ENCODE results near the gene SLC2A10.

Gene SLC2A10

GRCh38 chr20:46709459-46710152, at the start of gene SLC2A10 (continued):
- TF ChIP-seq ZBTB10 (tag by site-specific recombination; IDR thresholded peaks at IDR 0.05) (no peak), PBX3 (CRISPR knock-in tag; IDR thresholded peaks at IDR 0.05) (0 out of 2 replicates have a peak, but pooled peaks have one; percentile 46), ZNF561 (tag by site-specific recombination; IDR thresholded peaks at IDR 0.05; ENCODE audit: borderline replicate concordance) (0 out of 2 replicates have a peak, but pooled peaks have one; percentile 47), ZNF335 (tag by site-specific recombination; conservative IDR thresholded peaks at IDR 0.05) (peak; percentile 63; the same call in 1 of the 2 replicates), ZNF302 (tag by site-specific recombination; IDR thresholded peaks at IDR 0.05; ENCODE audit: low read depth) (no peak), SP2 (tag by site-specific recombination; IDR thresholded peaks at IDR 0.05) (peak; percentile 35; the same call in 1 of the 2 replicates)

- POLR2A ChIA-PET = no interaction called here
Observed at GRCh38 chr20:46660487-46660886, 49.0 kb upstream of the SLC2A10 start.

GRCh38 chr20:46661659-46662058, 47.8 kb upstream of the SLC2A10 start:
- H3K4me1 ChIP-seq (ENCODE audit: control insufficient read depth, insufficient read depth, low read length) = no peaks in the 10 kb centered on the region
- no peak overlapping the region for H3K27ac ChIP-seq (ENCODE audit: extremely low read depth, low read depth, low read length)
- no peak overlapping the region for H3K4me3 ChIP-seq (ENCODE audit: low read depth, low read length)
- H3K36me3 ChIP-seq (ENCODE audit: control insufficient read depth in 2 of 2, insufficient read depth in 1 of 2, low read length in 2 of 2) = no peaks in the 10 kb centered on the region
- no peaks in the 10 kb centered on the region for H3K9me3 ChIP-seq (ENCODE audit: control insufficient read depth, insufficient read depth, low read depth, low read length)
- ChIA-PET POLR2A (no interaction called here), CTCF (interaction anchor here (0.9 kb wide), 1 partner anchor 20 kb away, joined by 3 read pairs; no protein-coding TSS in a partner anchor)
- TF ChIP-seq ZNF2 (tag by site-specific recombination; IDR thresholded peaks at IDR 0.05) (no peak), ZNF202 (tag by site-specific recombination; IDR thresholded peaks at IDR 0.05; ENCODE audit: borderline replicate concordance) (no peak), ZNF23 (tag by site-specific recombination; IDR thresholded peaks at IDR 0.05; ENCODE audit: borderline replicate concordance) (no peak), ZNF670 (tag by site-specific recombination; IDR thresholded peaks at IDR 0.05; ENCODE audit: low read depth) (no peak), ZNF16 (tag by site-specific recombination; IDR thresholded peaks at IDR 0.05; ENCODE audit: low read depth) (no peak), SETDB1 (IDR thresholded peaks at IDR 0.05; ENCODE audit: insufficient read length, low read length) (no peak), ZNF677 (tag by site-specific recombination; IDR thresholded peaks at IDR 0.05) (no peak), YY2 (tag by site-specific recombination; IDR thresholded peaks at IDR 0.05) (no peak), HIC1 (tag by site-specific recombination; IDR thresholded peaks at IDR 0.05) (no peak), ATF2 (tag by site-specific recombination; IDR thresholded peaks at IDR 0.05; ENCODE audit: low read depth) (no peak), ZNF692 (tag by site-specific recombination; IDR thresholded peaks at IDR 0.05) (no peak)

More at GRCh38 chr20:46660487-46660886, 49.0 kb upstream of the SLC2A10 start:
- H3K4me1 ChIP-seq (ENCODE audit: control insufficient read depth, insufficient read depth, low read length) = no peaks in the 10 kb centered on the region
- TF ChIP-seq ZNF558 (tag by site-specific recombination; IDR thresholded peaks at IDR 0.05) = peak; percentile 99
- no peak for TF ChIP-seq WT1 (tag by site-specific recombination; IDR thresholded peaks at IDR 0.05)
- no peaks in the 10 kb centered on the region for H3K36me3 ChIP-seq (ENCODE audit: control insufficient read depth in 2 of 2, insufficient read depth in 1 of 2, low read length in 2 of 2)
- H3K27ac ChIP-seq (ENCODE audit: extremely low read depth, low read depth, low read length) = no peak overlapping the region
- H3K4me3 ChIP-seq (ENCODE audit: low read depth, low read length) = no peak overlapping the region
- CTCF ChIA-PET = interaction anchor here (0.5 to 1.1 kb wide), 2 partner anchors 98 to 249 kb away, joined by 3 read pairs; no protein-coding TSS in a partner anchor
- H3K9me3 ChIP-seq (ENCODE audit: control insufficient read depth, insufficient read depth, low read depth, low read length) = no peaks in the 10 kb centered on the region
